RWPE1 (cell line): Measurements from ENCODE around the gene SNRNP27.

ENCODE experiments used
- CTCF ChIA-PET: fragments of 350-600 bp; sonication (Branson Sonifier 250); formaldehyde crosslinking; extraction: SDS; loops from one replicate; lab custom pipeline; 2021; lab: Yijun Ruan, JAX
- POLR2A ChIA-PET: fragments of 400-600 bp; formaldehyde crosslinking; extraction: SDS; loops from one replicate; lab custom pipeline; 2020; ENCODE audit warnings: antibody characterized with exemption; ENCODE audit not compliant: low non-redundant PET; lab: Yijun Ruan, JAX
- DNase-seq: peaks from one replicate; pipeline ENCODE4 v3.0.0; 2012; ENCODE audit warnings: low spot score
- H3K27ac ChIP-seq: fragments of 450-650 bp; 2 replicates; pipeline ENCODE4 v1.5.1; 2017
- CTCF ChIP-seq: fragments of 450-650 bp; conservative IDR thresholded peaks from 2 replicates; pipeline ENCODE4 v1.5.1; 2017; ENCODE audit warnings: low read depth, mild to moderate bottlenecking

SNRNP27 gene

GRCh38 chr2:69936906-69937305, 43.1 kb downstream of the SNRNP27 start:
- CTCF ChIA-PET = no interaction called here
- POLR2A ChIA-PET = no interaction called here
- 0 out of 2 replicates have a peak overlapping the region, but pooled peaks have one; percentile 9 for H3K27ac ChIP-seq
- no peak for DNase-seq
- no peak for TF ChIP-seq CTCF

- POLR2A ChIA-PET = no interaction called here
Observed at GRCh38 chr2:69937968-69938367, 44.2 kb downstream of the SNRNP27 start.

GRCh38 chr2:69939722-69940121, 46.0 kb downstream of the SNRNP27 start:
- ChIA-PET POLR2A (no interaction called here), CTCF (no interaction called here)
- TF ChIP-seq CTCF = no peak
- no peak overlapping the region for H3K27ac ChIP-seq
- DNase-seq = no peak

More at GRCh38 chr2:69937968-69938367, 44.2 kb downstream of the SNRNP27 start:
- DNase-seq = no peak
- CTCF ChIA-PET = no interaction called here
- 0 out of 2 replicates have a peak overlapping the region, but pooled peaks have one; percentile 9 for H3K27ac ChIP-seq
- TF ChIP-seq CTCF = no peak

- POLR2A ChIA-PET = no interaction called here
- CTCF ChIA-PET = no interaction called here
- DNase-seq = no peak
- no peak for TF ChIP-seq CTCF
- no peak overlapping the region for H3K27ac ChIP-seq
Observed at GRCh38 chr2:69940691-69941090, 46.9 kb downstream of the SNRNP27 start.

GRCh38 chr2:69943000-69943842, 49.5 kb downstream of the SNRNP27 start:
- no peak overlapping the region for H3K27ac ChIP-seq

More at GRCh38 chr2:69943000-69943842, 49.5 kb downstream of the SNRNP27 start:
- POLR2A ChIA-PET = no interaction called here
- no peak for DNase-seq
- no peak for TF ChIP-seq CTCF
- CTCF ChIA-PET = interaction anchor here (0.6 kb wide), 1 partner anchor 13 kb away, joined by 3 read pairs; no protein-coding TSS in a partner anchor
